HG03432 (cell line): Measurements from ENCODE around the gene NYAP1.
"Not testable (repeated sequence)": the region's sequence is repeated elsewhere in the genome, so short reads cannot be mapped to it uniquely, and the experiment has no call there.

Source experiments
- ATAC-seq: cut with Tn5 transposase; IDR thresholded peaks from one replicate; pipeline ENCODE4 v1.9.1; 2021; ENCODE audit warnings: mild to moderate bottlenecking, moderate library complexity; ENCODE audit not compliant: unreplicated experiment

NYAP1 gene

DNA sequence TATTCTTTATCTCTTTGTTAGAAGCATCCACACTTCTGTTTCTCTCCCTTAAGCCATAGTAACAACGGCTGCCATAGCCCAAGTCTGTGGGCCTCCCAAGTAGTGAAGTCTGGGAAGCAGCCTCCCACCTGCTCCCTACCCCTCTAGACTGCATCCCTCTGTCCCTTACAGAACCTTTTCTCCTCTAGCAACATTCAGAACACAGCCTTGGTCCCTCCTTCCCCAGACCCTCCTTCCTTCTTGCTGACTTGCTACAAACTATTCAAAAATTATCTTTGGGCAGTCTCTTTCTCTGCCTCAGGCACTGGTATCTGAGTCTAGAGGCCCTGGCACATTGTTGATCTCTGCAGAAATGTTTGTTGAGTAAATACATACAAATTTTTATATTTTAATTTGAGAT, 2.3 kb upstream of the NYAP1 start:
- ATAC-seq, result no peak

GRCh38 chr7:100482728-100483089, 1.0 kb upstream of the NYAP1 start:
- ATAC-seq, result no peak

DNA sequence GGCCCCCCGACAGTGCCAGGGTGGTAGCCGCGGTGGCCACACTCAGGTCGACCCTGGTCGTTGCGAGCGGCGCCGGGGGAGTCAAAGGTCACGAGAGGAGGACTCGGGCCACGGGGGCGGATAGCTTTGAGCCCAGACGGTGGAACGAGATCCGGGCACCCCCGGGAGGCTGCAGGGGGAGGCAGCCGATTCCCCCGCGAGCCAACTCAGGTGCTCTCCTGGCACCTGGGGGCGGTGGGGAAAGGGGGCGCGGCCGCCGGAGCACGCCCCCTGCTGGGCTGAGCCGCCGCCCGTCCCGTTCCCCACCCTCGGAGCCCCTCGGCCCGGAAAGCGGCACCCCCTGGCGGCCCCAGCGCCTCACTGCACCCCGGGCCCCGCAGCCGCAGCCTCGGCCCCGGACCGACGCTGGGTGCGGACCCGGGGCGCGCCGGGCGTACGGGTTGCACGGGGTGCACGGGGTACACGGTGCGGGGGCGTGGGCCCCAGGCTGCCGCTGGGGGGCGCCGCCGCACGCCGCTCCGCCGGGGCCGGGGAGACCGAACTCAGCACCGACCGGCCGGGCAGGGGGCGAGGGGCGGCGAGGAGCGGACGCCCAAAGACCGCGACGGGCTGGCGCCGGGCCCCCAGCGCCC, 521 bp upstream of the NYAP1 start:
- ATAC-seq, result peak; percentile 53

DNA sequence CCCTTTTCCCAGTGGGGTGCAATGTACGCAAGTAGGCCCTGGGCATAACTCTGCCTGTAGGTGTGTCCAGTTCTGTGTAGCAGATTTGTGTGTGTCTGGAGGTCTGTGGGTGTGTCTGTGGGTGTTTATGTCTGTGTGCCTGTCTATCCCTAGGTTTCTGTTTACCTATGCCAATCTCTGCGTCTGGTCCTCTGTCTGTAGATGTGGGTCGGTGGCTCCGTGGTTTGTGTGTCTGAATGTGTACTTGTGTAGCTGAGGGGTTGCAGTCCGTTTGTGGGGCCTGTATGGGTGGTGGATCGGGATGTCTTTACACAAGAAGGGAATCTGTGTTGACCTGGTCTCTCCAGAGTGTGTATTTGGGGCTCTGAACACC, 932 bp downstream of the NYAP1 start:
- no peak for ATAC-seq

GRCh38 chr7:100485471-100485876, 1.7 kb downstream of the NYAP1 start:
- ATAC-seq, result no peak

GRCh38 chr7:100486111-100486636, 2.4 kb downstream of the NYAP1 start:
- no peak for ATAC-seq

- no peak for ATAC-seq
Observed at GRCh38 chr7:100486753-100487446, 3.2 kb downstream of the NYAP1 start.

DNA sequence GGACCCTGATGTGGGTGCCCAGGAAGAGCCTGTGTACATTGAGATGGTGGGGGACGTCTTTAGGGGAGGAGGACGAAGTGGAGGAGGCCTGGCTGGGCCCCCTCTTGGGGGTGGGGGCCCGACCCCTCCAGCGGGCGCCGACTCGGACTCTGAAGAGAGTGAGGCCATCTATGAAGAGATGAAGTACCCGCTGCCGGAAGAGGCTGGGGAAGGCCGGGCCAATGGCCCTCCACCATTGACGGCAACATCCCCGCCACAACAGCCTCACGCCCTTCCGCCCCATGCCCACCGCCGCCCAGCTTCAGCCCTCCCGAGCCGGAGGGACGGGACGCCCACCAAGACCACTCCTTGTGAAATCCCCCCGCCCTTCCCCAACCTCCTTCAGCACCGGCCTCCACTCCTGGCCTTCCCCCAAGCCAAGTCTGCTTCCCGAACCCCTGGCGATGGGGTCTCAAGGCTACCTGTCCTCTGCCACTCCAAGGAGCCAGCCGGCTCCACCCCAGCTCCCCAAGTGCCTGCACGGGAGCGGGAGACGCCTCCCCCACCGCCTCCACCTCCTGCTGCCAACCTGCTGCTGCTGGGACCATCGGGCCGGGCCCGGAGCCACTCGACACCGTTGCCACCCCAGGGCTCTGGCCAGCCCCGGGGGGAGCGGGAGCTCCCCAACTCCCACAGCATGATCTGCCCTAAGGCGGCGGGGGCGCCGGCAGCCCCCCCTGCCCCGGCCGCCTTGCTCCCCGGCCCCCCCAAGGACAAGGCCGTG, 4.8 kb downstream of the NYAP1 start:
- ATAC-seq, result no peak

GRCh38 chr7:100489121-100489520, 5.4 kb downstream of the NYAP1 start:
- no peak for ATAC-seq

DNA sequence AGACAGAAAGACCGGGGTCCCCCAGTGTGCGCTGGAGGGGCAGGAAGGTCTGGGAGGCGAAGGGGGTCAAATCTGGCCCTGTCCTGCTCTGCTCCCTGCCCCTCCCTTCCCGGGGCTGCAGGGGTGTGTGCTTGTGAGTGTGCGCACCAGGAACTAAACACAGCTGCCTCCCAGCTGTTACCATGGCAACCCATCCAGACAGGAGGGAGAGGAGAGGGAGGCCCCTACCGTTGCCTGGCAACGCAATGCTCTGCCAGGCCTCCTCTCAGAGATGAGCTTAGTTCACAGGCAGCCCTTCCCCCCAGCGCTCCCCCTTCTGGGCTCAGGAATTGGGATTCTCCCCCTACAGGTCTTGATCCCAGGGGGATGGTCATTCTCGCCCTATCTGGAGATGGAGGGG, 6.1 kb downstream of the NYAP1 start:
- ATAC-seq, result no peak

- no peak for ATAC-seq
Observed at GRCh38 chr7:100490483-100491191, 6.9 kb downstream of the NYAP1 start.

DNA sequence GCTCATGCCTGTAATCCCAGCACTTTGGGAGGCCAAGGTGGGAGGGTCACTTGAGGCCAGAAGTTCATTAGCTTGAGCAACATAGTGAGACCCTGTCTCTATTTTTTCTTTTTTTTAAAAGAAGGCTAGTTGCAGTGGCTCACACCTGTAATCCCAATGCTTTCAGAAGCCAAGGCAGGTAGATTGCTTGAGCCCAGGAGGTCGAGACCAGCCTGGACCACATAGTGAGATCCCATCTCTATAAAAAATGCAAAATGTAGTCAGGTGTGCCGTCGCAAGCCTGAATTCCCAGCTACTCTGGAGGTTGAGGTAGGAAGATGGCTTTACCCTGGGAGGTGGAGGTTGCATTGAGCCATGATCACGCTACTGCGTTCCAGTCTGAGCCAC, 7.5 kb downstream of the NYAP1 start:
- ATAC-seq, result no peak

GRCh38 chr7:100492738-100493475, 9.2 kb downstream of the NYAP1 start:
- no peak for ATAC-seq

GRCh38 chr7:100493476-100494264, 9.9 kb downstream of the NYAP1 start:
- no peak for ATAC-seq

DNA sequence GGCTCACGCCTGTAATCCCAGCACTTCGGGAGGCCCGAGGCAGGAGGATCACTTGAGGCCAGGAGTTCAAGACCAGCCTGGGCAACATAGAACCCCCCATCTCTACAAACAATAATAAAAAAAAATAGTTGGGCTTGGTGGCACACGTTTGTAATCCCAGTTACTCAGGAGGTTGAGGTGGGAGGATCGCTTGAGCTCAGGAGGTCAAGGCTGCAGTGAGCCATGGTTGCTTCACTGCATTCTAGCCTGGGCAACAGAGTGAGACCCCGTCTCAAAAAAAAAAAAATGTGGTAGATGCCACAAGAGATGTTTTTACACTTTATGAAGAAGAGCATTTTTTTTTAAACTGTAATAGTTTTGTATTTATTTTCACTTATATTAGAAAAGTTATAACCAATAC, 12.8 kb downstream of the NYAP1 start:
- no peak for ATAC-seq

GRCh38 chr7:100500743-100501142, 17.0 kb downstream of the NYAP1 start:
- not testable (repeated sequence) for ATAC-seq

DNA sequence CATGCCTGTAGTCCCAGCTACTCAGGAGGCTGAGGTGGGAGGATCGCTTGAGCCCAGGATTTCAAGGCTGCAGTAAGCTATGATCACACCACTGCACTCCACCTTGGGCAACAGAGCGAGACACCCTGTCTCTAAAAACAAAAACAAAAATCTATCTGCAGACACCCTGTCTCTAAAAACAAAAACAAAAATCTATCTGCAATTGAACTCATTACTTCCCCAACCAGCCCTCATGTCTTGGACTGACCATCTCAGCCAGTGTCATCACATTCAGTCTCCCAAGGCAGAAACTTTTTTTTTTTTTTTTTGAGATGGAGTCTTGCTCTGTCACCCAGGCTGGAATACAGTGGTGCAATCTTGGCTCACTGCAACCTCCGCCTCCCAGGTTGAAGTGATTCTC, 20.3 kb downstream of the NYAP1 start:
- ATAC-seq, result not testable (repeated sequence)

DNA sequence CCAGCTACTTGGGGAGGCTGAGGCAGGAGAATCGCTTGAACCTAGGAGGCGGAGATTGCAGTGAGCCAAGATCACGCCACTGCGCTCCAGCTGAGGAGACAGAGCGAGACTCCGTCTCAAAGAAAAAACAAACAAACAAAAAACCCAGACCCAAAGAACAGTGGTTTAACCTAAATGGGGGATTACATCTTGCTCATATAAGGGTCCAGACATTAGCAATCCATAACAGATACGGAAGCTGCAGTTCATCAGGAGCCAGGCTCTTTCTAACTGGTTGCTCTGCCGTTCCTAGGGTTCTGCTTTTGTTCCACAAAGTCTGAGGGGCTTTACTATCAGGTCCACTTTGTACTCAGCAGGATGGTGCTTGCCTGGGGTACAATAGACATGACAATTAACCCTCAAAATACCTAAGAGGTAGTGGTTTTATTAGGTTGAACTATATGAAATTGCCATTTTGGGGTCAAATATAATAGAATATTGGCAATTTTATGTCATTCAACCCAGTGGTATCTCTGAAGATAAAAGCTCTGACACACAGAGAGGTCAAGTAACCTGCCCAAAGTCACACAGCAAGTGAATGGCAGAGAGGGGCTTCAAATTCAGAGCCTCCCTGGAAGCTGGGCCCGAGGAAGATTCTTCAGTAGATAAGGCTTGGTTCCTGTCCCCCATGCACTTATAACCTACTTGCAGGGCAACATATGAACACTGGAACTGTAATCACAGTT, 21.3 kb downstream of the NYAP1 start:
- ATAC-seq, result no peak

- no peak for ATAC-seq
Observed at GRCh38 chr7:100506356-100506923, 22.7 kb downstream of the NYAP1 start.
